Neural cell (in vitro differentiated cells): ENCODE results near the gene GNAL.

Experiments
- EP300 ChIP-seq: fragments of 450-650 bp; conservative IDR thresholded peaks from 2 replicates; pipeline ENCODE4 v1.6.1; 2014; ENCODE audit warnings: antibody characterized with exemption, mild to moderate bottlenecking, moderate library complexity; ENCODE audit not compliant: poor library complexity, severe bottlenecking
- EZH2 ChIP-seq: fragments of 200-600, 300-800 bp; shearing (Covaris generic), sonication (generic); IDR thresholded peaks from 2 replicates; pipeline ENCODE4 v1.6.1; 2014; ENCODE audit warnings: antibody characterized with exemption, low read length, borderline replicate concordance, mild to moderate bottlenecking; ENCODE audit not compliant: insufficient read depth, poor library complexity, severe bottlenecking
- TF ChIP-seq, protein P1 (sequence below): fragments of 450-650 bp; IDR thresholded peaks from 2 replicates; pipeline ENCODE4 v1.5.1; 2014; ENCODE audit warnings: antibody characterized with exemption, mild to moderate bottlenecking, moderate library complexity; ENCODE audit not compliant: poor library complexity, severe bottlenecking

GRCh38 chr18:11830585-11830984 is 141.5 kb downstream of the GNAL start:
- TF ChIP-seq, protein P1, sequence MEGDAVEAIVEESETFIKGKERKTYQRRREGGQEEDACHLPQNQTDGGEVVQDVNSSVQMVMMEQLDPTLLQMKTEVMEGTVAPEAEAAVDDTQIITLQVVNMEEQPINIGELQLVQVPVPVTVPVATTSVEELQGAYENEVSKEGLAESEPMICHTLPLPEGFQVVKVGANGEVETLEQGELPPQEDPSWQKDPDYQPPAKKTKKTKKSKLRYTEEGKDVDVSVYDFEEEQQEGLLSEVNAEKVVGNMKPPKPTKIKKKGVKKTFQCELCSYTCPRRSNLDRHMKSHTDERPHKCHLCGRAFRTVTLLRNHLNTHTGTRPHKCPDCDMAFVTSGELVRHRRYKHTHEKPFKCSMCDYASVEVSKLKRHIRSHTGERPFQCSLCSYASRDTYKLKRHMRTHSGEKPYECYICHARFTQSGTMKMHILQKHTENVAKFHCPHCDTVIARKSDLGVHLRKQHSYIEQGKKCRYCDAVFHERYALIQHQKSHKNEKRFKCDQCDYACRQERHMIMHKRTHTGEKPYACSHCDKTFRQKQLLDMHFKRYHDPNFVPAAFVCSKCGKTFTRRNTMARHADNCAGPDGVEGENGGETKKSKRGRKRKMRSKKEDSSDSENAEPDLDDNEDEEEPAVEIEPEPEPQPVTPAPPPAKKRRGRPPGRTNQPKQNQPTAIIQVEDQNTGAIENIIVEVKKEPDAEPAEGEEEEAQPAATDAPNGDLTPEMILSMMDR, result no peak
- TF ChIP-seq EP300 (no peak), EZH2 (no peak)
